Erythroblast (primary cell): ENCODE data around the gene B4GALNT3.

Experiments
- GATA1 ChIP-seq: IDR thresholded peaks from 2 replicates; pipeline ENCODE4 v1.6.1; 2011; ENCODE audit warnings: low read depth, mild to moderate bottlenecking, control low read depth, low read length, moderate library complexity
- POLR2A ChIP-seq: IDR thresholded peaks from 2 replicates; pipeline ENCODE4 v1.6.1; 2011; ENCODE audit warnings: mild to moderate bottlenecking, low read length

DNA sequence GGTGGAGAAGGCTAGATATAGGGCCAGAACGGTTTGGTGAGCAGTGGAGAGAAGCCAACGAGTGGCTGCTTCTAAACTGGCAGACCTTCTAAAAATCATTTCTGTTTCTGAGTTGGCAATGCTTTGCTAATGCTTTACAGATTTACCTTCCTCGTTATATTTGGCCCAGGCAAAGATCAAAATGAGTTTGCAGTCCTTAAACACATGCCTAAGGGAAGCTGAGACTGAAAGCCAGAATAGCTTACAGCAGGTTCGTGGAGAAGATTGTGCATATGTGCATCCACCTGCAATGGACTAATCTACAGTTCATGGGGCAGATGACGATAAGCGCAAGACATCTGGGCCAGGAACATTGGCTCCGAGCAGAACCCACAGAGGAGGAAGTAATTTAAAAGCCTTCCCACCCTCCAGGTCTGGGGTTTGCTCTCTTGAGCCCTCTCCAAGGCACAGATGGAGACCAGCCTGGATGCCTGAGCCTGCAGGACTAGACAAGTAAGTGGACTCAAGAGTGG lies 104.1 kb downstream of the B4GALNT3 start:
- TF ChIP-seq POLR2A (no peak), GATA1 (no peak)
